ENCODE data around the gene CTCF.

CTCF gene

DNA sequence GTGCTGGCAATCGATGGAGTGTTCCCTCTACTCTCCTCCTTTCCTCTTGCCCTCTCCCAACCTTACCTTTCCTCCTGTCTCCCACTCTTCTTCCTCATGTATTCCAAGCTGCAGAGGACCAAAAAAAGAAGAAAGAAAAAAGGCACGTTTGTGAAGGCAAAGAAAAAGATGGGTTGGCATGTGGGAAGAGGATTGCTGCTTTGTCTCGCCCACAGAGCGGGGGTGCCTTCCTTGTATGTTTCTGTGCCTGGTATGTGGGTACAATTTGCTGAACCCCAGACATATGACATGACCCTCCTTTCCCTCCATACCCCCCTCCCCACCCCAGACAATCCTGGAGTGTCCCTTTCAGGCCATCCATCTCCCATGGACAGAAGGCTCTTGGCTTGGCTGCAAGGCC, 13.1 kb upstream of the CTCF start:
- DNase-seq, result no peak

DNA sequence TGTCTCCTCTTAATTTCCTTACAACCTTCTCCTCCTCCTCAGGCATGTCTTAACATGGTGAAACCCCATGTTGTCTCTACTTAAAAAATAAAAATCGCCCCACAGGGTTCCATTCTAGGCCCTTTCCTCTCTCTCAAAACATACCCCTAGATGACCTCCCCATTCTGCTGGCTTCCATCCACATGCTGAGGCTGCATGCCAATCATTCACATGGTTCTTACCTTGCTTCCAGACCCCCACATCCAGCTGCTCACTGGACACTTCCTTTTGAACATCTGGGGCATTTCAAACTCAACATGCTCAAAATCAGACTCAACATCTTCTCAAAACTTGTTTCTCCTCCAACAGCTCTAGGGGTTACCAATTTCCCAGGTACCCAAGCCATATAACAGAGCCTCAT, 12.4 kb upstream of the CTCF start:
- no peak for DNase-seq

- no peak for DNase-seq
These were observed 11.2 kb upstream of the CTCF start for GRCh38 chr16:67551091-67551490.

DNA sequence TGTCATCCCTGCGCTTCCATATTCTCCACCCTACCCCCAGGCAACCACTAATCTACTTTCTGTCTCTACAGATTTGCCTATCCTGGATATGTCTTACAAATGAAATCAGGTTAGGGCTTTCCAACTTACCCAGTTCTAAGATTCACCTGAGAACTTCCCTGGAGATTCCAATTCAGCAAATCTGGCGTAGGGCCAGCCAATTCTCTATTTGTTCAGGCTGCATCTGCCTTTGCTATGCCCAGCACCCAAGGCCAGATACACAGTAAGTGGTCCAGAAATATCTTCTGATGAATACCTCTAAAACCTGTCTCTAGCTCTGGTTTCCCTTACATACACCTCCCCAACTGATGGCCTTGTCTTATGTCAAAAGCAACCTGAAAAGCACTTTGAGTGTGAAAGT, 10.4 kb upstream of the CTCF start:
- no peak for DNase-seq

GRCh38 chr16:67552476-67552875, 9.8 kb upstream of the CTCF start:
- DNase-seq, result no peak

DNA sequence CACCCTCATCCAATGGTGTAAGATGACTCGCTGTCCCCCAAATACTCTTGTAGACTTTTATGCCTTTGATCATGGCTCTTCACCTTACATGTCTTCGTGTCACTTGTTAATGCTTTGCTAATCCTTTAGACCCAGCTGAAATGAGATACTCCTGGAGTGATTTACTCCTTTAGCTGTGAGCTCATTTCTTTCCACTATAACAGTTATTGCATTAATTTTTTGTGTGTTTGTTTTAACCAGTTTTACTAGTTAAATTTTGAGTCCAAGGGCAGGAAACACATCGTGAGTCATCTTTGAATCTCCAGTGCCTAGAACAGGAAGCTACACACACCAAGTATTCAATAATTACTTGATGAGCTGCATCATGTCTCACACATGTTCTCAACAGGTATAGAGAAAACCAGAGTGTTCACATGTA, 6.5 kb upstream of the CTCF start:
- no peak for DNase-seq

DNA sequence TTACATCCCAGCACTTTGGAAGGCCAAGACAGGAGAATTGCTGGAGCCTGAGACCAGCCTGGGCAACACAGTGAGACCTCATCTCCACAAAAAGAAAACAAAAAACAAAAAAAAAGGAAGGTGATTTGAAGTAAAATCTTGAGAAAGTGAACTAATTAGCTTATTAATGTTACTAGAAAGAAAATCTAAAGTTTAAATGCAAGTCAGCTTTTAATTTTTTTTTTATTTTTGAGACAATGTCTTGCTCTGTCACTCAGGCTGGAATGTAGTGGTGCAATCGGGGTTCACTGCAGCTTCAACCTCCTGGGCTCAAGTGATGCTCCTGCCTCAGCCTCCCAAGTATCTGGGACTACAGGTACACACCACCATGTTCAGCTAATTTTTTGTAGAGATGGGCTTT, 3.5 kb upstream of the CTCF start:
- no peak for DNase-seq

DNA sequence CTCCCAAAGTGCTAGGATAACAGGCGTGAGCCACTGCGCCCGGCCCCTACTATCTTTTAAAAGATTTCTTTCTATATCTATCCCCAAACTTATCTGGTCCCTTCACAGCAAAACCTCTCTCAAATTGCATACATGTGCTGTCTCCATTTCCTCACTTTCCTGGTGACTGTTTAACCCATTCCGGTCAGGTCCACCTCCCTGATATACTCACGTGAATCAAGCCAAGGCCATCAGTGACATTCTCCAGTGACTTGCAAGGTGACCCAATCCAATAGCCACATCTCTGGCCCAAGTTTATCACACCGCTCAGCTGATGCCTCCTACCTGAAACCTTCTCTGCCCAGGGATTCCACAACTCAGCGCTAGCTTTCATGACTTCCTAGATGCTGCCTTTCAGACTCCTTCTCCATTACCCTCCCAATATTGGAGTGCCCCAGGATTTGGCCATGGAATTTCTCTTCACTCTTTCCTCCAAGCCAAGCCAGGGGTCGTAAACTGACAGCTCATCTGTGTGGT, 1.4 kb upstream of the CTCF start:
- no peak for DNase-seq

- DNase-seq, result no peak
These were observed 864 bp upstream of the CTCF start for GRCh38 chr16:67561501-67561823.

DNA sequence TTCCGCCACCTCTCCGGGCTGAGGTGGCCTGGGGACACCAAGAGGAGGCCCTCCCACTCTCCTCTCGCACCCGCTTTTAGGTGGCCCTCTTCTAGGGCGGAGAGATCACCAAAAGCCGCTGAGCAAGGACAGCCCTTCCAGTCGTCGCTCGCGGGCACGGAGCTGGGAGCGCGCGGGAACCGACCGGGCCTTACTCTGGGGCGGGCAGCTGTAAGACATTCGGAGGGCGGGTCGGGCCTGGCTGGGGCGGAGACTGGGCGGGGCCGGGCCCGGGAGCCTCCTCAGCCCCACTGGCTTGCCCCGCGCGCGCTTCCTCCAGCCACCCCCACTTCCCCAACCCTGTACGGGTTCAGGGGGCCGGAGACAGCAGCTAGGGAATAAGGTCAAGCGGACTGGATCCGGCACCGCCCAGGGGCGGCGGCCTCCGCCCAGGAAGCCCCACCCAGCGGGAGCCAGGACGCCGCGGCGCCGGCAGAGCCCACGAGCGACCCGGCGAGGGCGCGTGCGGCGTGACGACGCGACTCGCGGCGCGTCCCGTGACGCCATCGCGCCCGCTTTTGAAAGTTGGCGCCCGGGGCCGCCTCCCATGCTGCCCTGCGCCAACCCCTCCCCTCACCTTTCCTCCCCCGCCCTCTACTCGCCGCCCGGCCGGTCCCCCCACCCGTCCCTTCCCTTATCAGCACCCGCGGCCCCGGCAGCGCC, 351 bp upstream of the CTCF start:
- DNase-seq, result peak; percentile 58

- DNase-seq, result no peak
These were observed 787 bp downstream of the CTCF start for GRCh38 chr16:67562918-67563707.

DNA sequence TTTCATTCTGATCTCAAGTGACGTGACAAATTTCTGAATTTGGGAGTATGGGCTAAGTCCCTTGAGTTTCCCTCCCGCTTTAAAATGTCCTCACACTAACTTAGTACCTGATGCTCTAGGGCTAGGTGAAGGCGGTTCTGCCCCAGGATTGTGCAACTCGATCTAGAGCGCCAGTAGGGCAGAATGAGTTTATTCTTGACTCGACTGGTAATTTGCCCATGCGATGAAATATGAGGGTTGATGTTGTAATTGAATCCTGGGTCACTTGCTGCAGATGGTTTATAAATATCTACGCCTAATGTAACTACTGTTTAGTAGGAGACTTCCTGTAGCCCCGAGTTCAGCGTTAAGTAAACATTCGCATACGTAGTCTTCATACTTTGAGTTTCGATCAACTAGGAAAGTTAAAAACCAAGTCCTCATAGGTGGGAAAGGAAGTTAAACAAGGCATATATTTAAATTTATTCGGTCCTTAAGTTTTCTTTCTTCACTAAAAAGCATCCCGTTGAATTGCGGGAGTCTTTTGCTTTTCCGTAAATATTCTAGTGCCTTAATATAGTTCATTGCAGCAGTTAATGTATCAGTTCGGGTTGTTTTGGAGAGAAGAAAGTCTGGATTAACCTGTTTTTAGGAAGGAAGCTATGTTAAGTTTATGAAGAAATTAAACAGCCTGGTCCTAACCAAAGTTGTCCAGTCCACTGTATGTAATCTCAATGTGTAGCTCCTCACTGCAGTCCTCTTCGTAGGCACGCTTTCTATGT, 1.6 kb downstream of the CTCF start:
- no peak for DNase-seq

DNA sequence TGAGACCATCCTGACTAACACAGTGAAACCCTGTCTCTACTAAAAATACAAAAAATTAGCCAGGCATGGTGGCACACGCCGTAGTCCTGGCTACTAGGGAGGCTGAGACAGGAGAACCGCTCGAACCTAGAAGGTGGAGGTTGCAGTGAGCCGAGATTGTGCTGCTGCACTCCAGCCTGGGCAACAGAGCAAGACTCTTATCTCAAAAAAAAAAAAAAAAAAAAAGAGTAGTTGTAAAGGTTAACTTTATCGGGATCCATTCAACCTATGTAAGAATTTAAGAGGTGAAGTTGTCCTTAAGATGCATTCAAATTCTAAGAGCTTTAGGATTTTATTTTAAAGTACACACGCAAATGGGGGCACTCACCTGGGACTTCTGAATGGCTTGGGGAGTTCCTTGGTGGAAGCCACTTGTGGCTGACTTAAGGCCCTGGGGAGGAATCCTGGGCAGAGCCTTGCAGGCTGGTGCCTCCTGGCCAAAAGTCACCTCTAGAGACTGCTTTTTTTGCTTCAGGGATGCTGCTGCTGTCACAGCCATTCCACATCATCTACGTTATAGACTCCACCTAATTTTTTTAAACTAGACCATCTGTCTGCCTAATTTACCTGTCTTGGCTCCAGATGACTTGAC, 3.3 kb downstream of the CTCF start:
- no peak for DNase-seq

- no peak for DNase-seq
These were observed 9.1 kb downstream of the CTCF start for GRCh38 chr16:67571464-67571863.

DNA sequence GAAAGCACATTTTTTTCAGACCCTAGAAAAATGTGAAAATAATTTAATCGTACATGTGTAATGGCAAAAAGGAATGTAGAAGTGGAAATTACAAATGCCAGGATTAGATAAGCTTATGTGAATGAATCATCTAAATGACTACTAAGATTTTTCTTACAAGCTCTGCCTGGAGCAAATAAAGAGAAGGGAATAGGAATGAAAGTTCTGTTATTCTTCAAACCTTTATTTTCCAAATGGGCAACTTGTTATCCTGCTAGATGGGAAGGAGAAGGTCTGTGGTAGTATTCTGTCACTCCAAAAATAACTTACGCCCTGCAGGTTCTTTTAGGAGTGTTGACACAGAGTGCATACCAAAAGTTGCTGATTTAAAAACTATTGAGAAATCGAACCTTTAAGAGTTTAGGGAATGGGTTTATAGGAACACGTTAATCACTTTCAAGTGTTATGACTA, 9.7 kb downstream of the CTCF start:
- no peak for DNase-seq

DNA sequence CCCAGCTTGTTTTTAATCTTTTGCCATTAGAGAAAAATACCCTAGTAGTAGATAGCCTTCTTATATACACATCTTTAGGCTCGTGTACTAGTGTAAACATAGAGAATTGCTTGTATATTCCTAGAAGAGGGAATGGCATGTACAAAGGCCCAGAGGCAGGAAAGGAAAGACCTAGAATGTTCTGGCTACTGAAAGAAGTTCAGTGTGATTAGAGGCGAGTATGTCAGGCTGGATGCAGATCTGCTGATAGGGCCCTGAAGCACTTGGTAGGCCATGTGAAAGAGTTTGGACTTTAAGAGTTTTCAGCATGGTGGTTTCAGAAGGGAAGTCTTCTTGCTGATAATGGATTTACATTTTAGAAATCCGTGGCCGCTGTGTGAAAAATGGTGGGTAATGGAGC, 17.4 kb downstream of the CTCF start:
- DNase-seq, result no peak

GRCh38 chr16:67580202-67580601, 17.9 kb downstream of the CTCF start:
- no peak for DNase-seq

- DNase-seq, result no peak
These were observed 31.0 kb downstream of the CTCF start for GRCh38 chr16:67593288-67593687.

GRCh38 chr16:67593701-67594100, 31.4 kb downstream of the CTCF start:
- DNase-seq, result no peak

- no peak for DNase-seq
These were observed 32.1 kb downstream of the CTCF start for GRCh38 chr16:67594256-67594915.

- no peak for DNase-seq
These were observed 32.6 kb downstream of the CTCF start for GRCh38 chr16:67594956-67595355.

DNA sequence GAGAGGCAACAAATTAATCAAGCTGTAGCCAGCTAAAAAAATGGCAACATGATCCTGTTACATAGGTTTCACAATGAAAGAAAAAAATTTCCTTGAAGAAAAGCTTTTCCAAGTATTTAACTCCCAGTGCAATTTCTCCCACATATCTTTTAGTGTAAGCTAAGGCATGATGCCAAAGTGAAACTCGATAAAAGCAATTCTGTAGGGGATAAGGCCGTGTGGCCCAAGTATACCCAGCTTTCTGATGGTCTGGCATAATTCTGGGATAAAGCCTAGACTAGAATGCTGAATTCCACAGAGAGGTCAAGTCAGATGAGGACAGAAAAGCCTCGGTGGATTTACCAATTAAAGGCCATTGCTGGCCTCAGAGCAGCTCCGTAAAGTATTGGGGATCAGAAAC, 36.2 kb downstream of the CTCF start:
- no peak for DNase-seq

DNA sequence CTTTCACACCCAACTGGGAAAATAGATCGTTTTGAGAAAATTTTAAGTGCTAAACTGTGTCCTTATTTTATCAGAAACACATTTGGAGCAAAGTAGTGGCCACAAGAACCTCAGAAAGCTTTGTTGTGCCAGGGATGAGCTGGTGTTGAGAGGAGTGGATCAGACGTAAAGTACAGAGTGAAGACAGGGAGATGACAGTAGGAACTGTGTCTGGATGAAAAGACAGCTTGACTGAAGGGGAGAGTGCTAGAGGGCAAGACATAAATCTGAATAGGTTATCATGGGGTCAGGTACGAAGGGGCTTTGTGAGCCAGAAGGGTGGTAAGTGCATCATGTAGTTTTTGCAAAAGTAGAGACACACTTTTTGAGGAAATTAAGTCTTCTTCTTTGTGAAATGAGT, 43.3 kb downstream of the CTCF start:
- no peak for DNase-seq
